ENCODE results near the gene STK39. TPM values are rescaled to one million over a fixed set of nuclear protein-coding genes. Genes with fewer than 3 reads are reported as not detected.
"Not testable (repeated sequence)": the region's sequence is repeated elsewhere in the genome, so short reads cannot be mapped to it uniquely, and the experiment has no call there.

STK39 gene
- total RNA-seq, 2 experiments from 2014 or later = 27.3 to 28.8 TPM

- POLR2A ChIA-PET = no interaction called here
- no peak for ATAC-seq (ENCODE audit: low read depth)
- Mint-ChIP-seq H3K4me3 (no peak overlapping the region), H3K36me3 (peaks cover 6% of the 10 kb centered on the region), H3K27ac (no peak overlapping the region), H3K4me1 (peaks cover 3% of the 10 kb centered on the region), H3K9me3 (no peaks in the 10 kb centered on the region), H3K27me3 (no peaks in the 10 kb centered on the region)
- DNase-seq = no peak
Measured at GRCh38 chr2:168132389-168132788, 115.0 kb downstream of the STK39 start.

DNA sequence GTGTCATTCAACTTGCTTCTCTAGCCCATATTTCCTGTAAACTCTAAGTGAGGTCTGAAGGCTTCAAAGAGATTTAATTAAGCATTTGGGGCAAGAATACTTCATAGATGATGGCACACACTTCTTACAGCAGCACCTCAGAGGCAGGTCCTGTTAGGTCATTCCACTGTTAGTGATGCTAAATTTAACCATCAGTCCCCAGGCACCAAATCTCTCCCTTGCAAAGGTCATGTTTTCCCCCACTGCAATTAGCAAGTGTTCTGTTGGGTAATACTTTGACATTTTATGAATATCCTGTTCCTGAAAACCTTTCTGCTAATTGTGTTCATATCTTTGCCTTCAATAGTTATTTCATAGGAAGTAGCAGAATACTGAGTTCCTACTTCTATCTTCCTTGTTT is 117.0 kb downstream of the STK39 start:
- POLR2A ChIA-PET = no interaction called here
- no peak for DNase-seq
- Mint-ChIP-seq H3K4me3 (no peak overlapping the region), H3K36me3 (peaks cover 15% of the 10 kb centered on the region), H3K9me3 (no peaks in the 10 kb centered on the region), H3K4me1 (peaks cover 2% of the 10 kb centered on the region), H3K27ac (no peak overlapping the region), H3K27me3 (no peaks in the 10 kb centered on the region)
- ATAC-seq (ENCODE audit: low read depth) = no peak

DNA sequence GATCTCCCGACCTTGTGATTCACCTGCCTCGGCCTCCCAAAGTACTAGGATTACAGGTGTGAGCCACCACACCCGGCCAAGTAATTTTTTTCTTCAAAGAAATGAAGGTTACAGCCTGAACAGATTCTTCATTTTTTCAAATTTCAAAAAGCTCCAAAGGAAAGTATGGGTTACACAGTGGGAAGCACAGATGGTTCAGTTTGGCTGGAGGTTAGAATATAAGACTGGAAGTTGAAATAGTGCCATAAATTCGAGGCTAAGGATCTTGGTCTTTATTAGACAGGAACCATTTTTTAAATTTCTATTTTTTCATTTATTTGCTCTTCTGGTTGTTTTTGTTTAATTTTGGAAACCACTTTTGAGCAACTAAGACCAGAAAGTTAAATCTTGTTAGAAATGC is 120.0 kb downstream of the STK39 start:
- ATAC-seq (ENCODE audit: low read depth) (no peak), DNase-seq (no peak)
- Mint-ChIP-seq H3K36me3 (peaks cover 27% of the 10 kb centered on the region), H3K4me3 (no peak overlapping the region), H3K4me1 (peaks cover 3% of the 10 kb centered on the region), H3K9me3 (no peaks in the 10 kb centered on the region), H3K27me3 (no peaks in the 10 kb centered on the region), H3K27ac (no peak overlapping the region)
- POLR2A ChIA-PET = no interaction called here

DNA sequence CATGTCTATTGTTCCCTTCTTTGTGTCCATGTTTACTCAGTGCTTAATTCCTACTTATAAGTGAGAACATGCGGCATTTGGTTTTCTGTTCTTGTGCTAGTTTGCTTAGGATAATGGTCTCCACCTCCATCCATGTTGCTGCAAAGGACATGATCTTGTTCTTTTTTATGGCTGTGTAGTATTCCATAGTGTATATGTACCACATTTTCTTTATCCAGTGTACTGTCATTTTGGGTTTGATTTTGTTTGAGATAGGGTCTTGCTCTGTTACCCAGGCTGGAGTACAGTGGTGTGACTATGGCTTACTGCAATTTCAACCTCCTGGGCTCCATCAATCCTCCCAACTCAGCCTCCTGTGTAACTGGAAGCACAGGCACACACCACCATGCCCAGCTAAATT is 125.2 kb downstream of the STK39 start:
- H3K4me3 Mint-ChIP-seq; H3K4me1 Mint-ChIP-seq; DNase-seq; H3K27ac Mint-ChIP-seq; H3K9me3 Mint-ChIP-seq; H3K27me3 Mint-ChIP-seq; POLR2A ChIA-PET; ATAC-seq (ENCODE audit: low read depth): not testable (repeated sequence)
- H3K36me3 Mint-ChIP-seq = peaks cover 27% of the 10 kb centered on the region

DNA sequence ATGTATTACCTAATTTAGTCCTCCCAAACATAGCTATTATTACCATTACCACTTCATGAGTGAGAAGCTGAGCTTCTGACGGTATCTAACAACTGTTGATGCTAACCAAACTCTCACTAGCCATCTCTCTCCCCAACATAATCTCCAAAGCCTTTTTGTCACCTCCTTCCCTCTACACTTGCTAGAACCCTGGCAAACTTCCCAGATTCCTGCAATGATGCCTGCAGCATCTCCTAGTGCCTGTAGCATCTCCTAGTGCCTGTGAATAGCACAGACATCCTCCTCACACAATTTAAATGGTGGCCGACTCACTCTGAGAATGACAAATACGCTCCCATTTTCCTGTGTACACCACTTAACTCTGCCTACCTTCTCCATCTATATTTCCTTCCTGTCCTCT is 126.7 kb downstream of the STK39 start:
- Mint-ChIP-seq H3K4me3 (no peak overlapping the region), H3K4me1 (peaks cover 2% of the 10 kb centered on the region), H3K9me3 (no peaks in the 10 kb centered on the region), H3K36me3 (peaks cover 20% of the 10 kb centered on the region), H3K27me3 (no peaks in the 10 kb centered on the region), H3K27ac (no peak overlapping the region)
- POLR2A ChIA-PET = no interaction called here
- DNase-seq (no peak), ATAC-seq (ENCODE audit: low read depth) (no peak)

- no peaks in the 10 kb centered on the region for H3K27me3 Mint-ChIP-seq
- no peaks in the 10 kb centered on the region for H3K9me3 Mint-ChIP-seq
- peaks cover 16% of the 10 kb centered on the region for H3K36me3 Mint-ChIP-seq
- POLR2A ChIA-PET = no interaction called here
- peaks cover 2% of the 10 kb centered on the region for H3K4me1 Mint-ChIP-seq
- ATAC-seq (ENCODE audit: low read depth) = no peak
- DNase-seq = no peak
- H3K4me3 Mint-ChIP-seq = no peak overlapping the region
- H3K27ac Mint-ChIP-seq = no peak overlapping the region
Measured at GRCh38 chr2:168120310-168120709, 127.1 kb downstream of the STK39 start.

- Mint-ChIP-seq H3K27me3 (no peaks in the 10 kb centered on the region), H3K27ac (no peak overlapping the region), H3K9me3 (no peaks in the 10 kb centered on the region), H3K4me3 (no peak overlapping the region), H3K4me1 (peaks cover under 1% of the 10 kb centered on the region), H3K36me3 (peaks cover 11% of the 10 kb centered on the region)
- POLR2A ChIA-PET = interaction anchor here (0.6 kb wide), 1 partner anchor 81 kb away, joined by 3 read pairs; no protein-coding TSS in a partner anchor
- no peak for DNase-seq
- ATAC-seq (ENCODE audit: low read depth) = no peak
Measured at GRCh38 chr2:168119515-168120141, 127.8 kb downstream of the STK39 start.

DNA sequence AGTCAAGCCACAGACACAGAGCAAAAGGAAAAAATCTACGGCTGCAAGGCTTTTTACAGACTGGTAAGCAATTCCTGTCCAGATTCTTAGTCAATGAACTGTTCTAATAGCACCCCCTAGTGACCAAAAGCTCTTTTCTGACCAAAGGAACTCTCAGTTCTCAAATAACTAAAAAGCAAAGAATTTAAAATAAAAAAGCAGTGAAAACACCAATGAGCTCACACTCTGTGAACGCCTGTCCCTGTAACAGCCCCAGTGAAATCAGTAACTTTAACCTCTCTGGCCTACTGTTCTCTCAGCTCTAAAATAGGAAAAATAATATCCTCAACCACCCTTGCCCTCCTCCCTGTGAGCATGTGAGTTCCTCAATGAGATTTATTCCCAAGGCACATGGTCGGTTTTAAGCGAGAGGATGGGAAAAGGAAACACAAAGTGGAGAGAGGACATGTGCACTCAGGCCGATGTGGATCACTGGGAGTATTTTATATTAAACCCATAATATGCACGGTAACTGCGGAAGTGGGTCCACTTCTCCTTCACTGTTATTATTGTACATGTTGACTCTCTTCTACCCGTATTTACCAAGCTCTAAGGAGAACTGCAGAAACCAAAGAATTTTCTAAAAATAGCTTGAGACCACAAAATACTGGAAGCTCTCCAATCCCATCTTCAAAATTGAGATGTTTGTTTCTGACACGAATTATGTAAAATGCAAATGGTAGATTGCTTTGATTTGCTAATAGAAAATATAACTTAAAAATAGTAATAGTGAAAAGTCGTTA is 128.5 kb downstream of the STK39 start:
- ATAC-seq (ENCODE audit: low read depth) = peak; percentile 36
- H3K4me1 Mint-ChIP-seq = no peaks in the 10 kb centered on the region
- no peak for DNase-seq

DNA sequence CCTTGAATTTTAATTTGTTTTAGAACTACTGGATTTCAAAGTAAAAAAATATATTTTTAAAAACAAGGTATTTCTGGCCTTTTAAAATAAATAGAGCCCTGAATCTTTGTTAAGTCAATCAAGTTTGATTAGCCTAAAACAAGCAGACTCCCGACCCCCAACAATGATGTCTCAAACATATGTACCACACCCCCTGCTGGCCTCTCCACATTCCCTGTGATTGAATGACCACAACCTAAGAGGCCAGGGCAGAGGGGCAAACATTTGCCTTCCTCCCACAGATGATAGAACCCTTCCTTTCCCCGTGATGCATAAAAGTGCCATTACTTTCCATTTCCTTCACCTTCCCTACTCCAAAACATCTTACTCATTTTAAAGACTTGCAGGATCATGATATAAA is 130.9 kb downstream of the STK39 start:
- no peak for ATAC-seq (ENCODE audit: low read depth)
- peaks cover 4% of the 10 kb centered on the region for H3K36me3 Mint-ChIP-seq
- POLR2A ChIA-PET = no interaction called here
- DNase-seq = no peak
- H3K4me1 Mint-ChIP-seq = no peaks in the 10 kb centered on the region
- no peaks in the 10 kb centered on the region for H3K9me3 Mint-ChIP-seq
- no peaks in the 10 kb centered on the region for H3K27me3 Mint-ChIP-seq
- H3K4me3 Mint-ChIP-seq = no peak overlapping the region
- H3K27ac Mint-ChIP-seq = no peak overlapping the region

More for the DNA sequence above, 128.5 kb downstream of the STK39 start:
- no peaks in the 10 kb centered on the region for H3K27me3 Mint-ChIP-seq
- peaks cover 10% of the 10 kb centered on the region for H3K36me3 Mint-ChIP-seq
- POLR2A ChIA-PET = interaction anchor here (0.6 kb wide), 1 partner anchor 80 kb away, joined by 3 read pairs; no protein-coding TSS in a partner anchor
- no peaks in the 10 kb centered on the region for H3K9me3 Mint-ChIP-seq
- H3K27ac Mint-ChIP-seq = no peak overlapping the region
- H3K4me3 Mint-ChIP-seq = no peak overlapping the region

- no peak for ATAC-seq (ENCODE audit: low read depth)
- DNase-seq = no peak
- Mint-ChIP-seq H3K27me3 (no peaks in the 10 kb centered on the region), H3K27ac (no peak overlapping the region), H3K4me1 (no peaks in the 10 kb centered on the region), H3K36me3 (peaks cover 8% of the 10 kb centered on the region), H3K4me3 (no peak overlapping the region), H3K9me3 (no peaks in the 10 kb centered on the region)
- POLR2A ChIA-PET = no interaction called here
Measured at GRCh38 chr2:168114619-168115018, 132.8 kb downstream of the STK39 start.

DNA sequence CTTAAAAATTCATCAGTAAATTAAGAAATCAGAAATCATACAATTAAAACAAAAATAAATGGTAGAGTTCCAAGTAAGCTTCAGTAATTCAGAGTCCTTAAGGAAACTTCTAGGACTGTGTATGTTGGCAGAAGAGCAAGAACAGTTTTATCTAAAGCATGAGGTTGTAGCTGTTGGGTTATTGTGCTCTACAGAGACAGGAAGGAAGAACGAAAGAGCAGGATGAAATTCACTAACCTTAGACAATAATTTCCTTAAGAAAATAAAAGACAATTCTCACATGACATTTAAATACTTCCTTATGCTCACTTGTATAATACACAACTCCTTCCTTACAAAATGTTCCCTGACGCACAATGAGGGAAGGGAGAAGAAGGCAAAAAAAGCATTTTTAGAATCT is 133.4 kb downstream of the STK39 start:
- no peak overlapping the region for H3K4me3 Mint-ChIP-seq
- peaks cover 8% of the 10 kb centered on the region for H3K36me3 Mint-ChIP-seq
- DNase-seq (no peak), ATAC-seq (ENCODE audit: low read depth) (no peak)
- H3K9me3 Mint-ChIP-seq = no peaks in the 10 kb centered on the region
- no peak overlapping the region for H3K27ac Mint-ChIP-seq
- H3K27me3 Mint-ChIP-seq = no peaks in the 10 kb centered on the region
- H3K4me1 Mint-ChIP-seq = no peaks in the 10 kb centered on the region
- POLR2A ChIA-PET = no interaction called here

- peaks cover 1% of the 10 kb centered on the region for H3K9me3 Mint-ChIP-seq
- no peak overlapping the region for H3K27ac Mint-ChIP-seq
- DNase-seq = no peak
- no peaks in the 10 kb centered on the region for H3K4me1 Mint-ChIP-seq
- no peaks in the 10 kb centered on the region for H3K27me3 Mint-ChIP-seq
- H3K36me3 Mint-ChIP-seq = peaks cover 11% of the 10 kb centered on the region
- POLR2A ChIA-PET = no interaction called here
- ATAC-seq (ENCODE audit: low read depth) = no peak
- H3K4me3 Mint-ChIP-seq = no peak overlapping the region
Measured at GRCh38 chr2:168107322-168107721, 140.1 kb downstream of the STK39 start.

- DNase-seq (no peak), ATAC-seq (ENCODE audit: low read depth) (no peak)
- Mint-ChIP-seq H3K27me3 (no peaks in the 10 kb centered on the region), H3K27ac (no peak overlapping the region), H3K4me1 (no peaks in the 10 kb centered on the region), H3K9me3 (peaks cover 4% of the 10 kb centered on the region), H3K4me3 (no peak overlapping the region), H3K36me3 (peaks cover 22% of the 10 kb centered on the region)
- POLR2A ChIA-PET = no interaction called here
Measured at GRCh38 chr2:168105127-168105683, 142.2 kb downstream of the STK39 start.

DNA sequence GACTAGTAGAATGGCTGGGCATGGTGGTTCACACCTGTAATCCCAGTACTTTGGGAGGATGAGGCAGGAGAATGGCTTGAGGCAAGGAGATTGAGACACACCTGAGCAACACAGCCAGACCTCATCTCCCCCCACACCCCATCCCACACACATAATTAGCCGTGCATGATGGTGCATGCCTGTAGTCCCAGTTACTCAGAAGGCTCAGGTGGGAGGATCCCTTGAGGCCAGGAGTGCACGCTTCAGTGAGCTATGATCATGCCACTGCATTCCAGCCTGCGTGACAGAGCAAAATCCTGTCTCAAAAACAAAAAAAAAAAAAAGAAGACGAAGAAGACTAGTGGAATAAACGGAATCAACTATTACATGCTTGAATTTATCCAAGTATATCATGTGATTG is 150.0 kb downstream of the STK39 start:
- H3K9me3 Mint-ChIP-seq = peaks cover 3% of the 10 kb centered on the region
- no peak for ATAC-seq (ENCODE audit: low read depth)
- no peak for DNase-seq
- H3K27me3 Mint-ChIP-seq = no peaks in the 10 kb centered on the region
- no peaks in the 10 kb centered on the region for H3K4me1 Mint-ChIP-seq
- POLR2A ChIA-PET = no interaction called here
- no peak overlapping the region for H3K4me3 Mint-ChIP-seq
- H3K36me3 Mint-ChIP-seq = peaks cover 20% of the 10 kb centered on the region
- H3K27ac Mint-ChIP-seq = no peak overlapping the region
